NCI-H128 (cell line): ENCODE data around the gene SCO1.
"Not testable (repeated sequence)": the region's sequence is repeated elsewhere in the genome, so short reads cannot be mapped to it uniquely, and the experiment has no call there.

Experiments
- DNase-seq: peaks from one replicate; lab custom pipeline; 2025; ENCODE audit not compliant: unreplicated experiment; lab: John Stamatoyannopoulos, UW

The SCO1 gene

DNA sequence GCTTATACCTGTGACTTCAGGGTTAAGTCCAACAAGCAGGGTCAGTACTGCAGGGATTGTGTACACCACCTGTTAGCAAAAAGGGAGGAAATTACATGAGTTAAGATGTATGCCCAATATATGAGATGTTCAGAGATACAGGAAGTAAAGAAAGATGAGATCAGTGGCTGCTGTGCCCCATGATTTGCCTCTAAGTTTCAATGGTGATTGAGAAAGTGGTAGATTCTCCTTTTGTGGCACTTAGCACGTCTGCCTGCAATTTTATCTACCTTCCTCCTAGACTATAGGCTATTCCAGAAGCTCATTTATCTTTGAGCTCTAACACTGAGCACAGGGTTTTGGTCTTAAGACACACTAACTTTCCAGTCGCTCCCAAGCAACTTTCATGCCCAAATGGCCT lies 28.9 kb upstream of the SCO1 start:
- no peak for DNase-seq

DNA sequence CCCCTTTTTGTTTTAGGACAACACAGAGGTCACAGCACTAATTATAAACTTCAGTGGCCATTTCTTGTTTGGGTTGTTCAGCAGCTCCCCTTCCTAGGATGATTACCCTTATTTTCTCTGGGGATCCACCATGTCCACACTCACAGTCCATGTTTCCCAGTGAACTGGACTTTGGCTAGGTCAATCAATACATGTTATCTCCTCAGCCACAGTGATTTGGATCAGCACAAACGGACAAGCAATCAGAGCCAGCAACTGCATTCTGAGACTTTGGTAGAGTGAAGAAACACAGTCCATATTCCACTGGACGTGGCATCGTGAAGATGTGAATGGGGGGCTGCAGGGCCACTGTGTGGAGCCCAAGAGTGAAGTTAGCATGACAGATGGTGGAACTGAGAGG lies 27.9 kb upstream of the SCO1 start:
- DNase-seq = no peak

DNA sequence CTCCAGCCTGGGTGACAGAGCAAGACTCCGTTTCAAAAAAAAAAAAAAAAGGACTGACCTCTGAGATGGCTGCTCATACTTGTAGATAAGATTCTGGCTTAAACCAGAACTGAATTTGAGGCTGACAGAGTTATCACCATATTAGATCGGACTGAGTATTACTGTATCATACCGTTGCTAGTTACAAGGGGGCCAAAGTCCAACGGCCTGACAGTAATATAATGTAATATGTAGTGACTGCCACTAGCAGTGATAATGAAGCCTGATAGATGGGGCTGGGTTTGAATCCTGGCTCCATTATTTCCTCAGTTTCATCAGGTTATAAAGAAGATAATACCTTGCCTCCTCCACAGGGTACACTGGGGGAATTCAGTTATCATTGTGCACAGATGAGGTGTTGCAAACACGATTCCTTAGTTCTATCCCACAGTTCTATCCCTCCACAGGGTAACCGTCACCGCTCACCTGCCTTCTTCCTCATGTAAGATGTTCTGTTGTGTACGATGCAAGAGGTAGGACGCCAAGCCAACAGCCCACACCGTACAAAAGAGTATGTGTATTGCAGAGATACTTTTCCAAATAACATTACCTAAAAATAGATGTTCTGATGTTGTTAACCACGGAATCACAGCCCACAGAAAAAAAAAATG lies 27.3 kb upstream of the SCO1 start:
- no peak for DNase-seq

DNA sequence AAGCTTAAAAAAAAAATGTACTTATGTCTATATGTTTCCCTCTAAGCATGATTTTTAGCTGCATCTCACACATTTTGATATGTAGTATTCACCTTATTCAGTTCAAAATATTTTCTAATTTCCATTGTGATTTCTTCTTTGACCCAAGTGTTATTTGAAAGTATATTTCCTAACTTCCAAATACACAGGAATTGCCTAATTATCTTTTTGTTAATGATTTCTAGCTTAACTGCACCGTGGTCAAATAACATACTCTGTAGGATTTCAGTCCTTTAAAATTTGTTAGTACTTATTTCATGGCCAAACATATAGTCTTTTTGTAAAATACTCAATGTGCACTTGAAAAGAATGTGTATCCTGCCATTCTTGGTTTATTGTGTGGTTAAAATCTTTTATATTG lies 21.2 kb upstream of the SCO1 start:
- no peak for DNase-seq

DNA sequence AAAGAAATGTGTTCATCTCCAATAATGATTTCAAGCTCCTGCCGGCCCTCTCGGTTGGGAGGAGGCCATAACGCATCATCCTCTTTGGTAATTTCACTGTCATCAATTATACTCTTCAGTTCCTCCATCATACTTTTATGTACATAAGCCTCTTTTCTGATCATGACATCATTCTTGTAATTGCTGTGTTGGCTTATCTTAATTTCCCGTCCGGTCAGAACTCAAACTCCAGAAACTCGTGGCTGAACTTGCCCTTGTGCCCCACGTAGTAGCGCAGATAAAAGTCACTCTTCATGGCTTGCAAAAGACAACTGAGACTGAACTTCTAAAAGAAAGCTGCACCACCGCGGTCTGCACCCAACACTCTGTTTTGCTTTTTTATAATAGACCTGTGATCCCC lies 18.9 kb upstream of the SCO1 start:
- DNase-seq = no peak

DNA sequence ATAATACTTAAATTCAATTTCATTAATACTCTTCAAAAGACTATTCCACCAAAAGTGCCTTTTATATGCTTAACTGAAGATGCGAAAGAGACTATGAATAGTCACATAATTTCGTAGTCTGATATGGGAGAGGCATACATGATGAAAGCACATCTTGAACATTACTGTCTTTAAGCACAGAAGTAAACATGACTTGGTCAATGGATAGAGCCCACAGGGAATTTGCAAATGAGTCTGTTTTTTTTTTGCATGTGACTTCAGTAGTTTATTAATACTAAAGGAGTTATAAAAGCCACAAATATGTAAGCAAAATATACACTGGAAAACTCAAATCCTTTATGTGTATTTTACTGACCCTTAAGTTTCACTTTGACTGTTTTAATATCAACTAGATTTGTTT lies 16.0 kb upstream of the SCO1 start:
- no peak for DNase-seq

DNA sequence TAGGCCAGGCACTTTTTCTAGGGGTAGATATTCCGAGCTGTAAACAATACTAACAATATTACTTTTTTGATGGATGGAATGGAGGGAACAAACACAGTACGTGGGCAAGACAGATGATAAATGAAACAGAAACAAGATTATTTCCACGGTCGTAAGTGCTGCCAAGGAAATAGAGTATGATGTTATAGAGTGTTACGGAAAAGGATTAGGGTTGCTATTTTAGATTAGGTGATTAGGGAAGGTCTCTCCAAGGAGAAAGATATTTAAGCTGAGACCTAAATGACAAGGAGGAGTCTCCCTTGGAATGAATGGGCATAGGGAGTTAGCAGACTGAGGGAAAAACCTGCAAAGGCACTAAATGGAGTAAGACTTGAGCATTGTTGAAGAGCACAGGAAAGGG lies 8.4 kb upstream of the SCO1 start:
- no peak for DNase-seq

DNA sequence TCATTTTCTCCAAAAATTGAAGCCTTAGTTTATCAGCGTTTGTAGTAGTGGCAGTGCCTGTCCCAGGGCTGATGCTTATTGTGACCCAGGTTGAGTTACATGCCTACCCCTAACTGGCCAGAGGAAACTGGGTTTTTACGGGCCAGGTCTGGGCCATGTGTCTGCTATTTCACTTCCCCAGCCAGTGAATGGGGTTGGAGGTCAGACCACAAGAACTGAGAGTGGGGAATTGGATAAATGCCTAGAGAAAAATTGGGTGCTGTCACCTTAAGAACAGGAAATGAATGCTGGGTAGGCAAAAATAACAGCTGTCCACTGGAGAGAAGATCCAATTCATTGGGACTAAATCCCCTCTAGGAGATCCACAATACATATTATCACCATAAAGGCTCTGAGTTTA lies 5.2 kb upstream of the SCO1 start:
- DNase-seq = no peak

DNA sequence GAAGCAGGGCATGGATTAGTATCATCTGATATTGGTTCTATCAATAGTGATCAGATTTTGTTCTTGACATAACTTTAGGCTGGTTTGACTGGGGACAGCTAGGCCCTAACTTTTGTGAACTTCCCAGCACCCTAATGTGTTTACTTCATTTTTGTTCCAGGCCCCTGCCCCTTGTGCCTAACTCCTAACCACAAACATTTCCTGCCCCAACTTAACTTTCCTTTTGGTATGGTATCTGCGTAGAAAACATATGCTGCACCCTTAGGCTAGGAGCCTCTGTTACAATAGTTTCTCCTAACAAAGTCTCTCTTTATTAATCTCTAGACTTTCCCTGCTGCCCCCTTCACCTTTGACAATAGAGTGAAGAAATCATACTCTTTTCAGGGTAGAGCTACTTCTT lies 2.5 kb upstream of the SCO1 start:
- no peak for DNase-seq

DNA sequence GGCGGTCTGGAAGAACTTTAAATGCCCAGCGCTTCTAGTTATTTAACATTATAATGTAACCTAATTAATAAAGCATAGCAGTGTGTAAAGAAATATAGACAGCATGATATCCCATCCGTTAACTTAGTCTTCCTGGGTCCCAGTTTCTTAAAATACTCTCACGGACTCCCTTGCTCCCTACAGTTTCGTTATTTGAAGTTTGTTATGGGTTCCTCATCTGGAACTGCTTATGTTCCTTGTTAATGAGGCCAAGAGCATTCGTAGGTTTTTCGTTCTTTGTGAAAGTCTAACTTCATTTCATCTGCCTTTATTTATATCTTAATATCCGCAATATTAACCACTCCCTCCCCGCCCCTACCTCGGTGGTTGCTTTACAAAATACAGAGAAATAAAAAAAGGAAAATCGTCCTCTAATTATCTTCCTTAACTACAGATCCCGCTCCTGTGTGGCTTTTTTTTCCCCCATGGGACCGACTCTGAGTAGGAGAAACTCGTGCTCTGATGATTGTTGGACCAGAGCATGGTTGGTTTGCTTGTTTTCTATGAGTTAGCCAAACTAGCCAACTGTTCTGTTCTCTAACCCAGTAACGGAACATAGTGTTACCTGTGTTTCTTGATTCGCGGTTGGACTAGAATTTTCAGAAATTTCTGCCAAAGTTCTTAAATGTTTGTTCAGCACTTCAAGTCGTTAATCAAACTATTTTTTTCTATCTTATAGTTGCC lies 924 bp upstream of the SCO1 start:
- DNase-seq = no peak

DNA sequence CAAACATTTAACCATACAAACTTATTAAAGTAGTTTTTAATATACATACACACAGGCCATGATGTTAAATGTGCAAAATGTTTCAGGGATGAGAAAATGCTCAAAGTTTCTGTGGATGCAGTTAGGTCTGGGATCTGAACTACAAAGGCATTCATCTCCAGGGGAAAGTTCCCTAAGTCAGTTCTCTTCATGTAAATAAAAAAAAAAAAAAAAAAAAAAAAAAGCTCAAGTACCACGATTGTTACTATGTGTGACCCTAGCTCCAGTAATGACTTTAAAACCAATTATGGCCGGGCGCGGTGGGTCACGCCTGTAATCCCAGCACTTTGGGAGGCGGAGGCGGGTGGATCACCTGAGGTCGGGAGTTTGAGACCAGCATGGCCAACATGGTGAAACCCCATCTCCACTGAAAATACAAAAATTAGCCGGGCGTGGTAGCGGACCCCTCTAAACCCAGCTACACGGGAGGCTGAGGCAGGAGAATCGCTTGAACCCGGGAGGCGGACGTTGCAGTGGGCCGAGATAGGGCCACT lies 1.4 kb downstream of the SCO1 start:
- not testable (repeated sequence) for DNase-seq

DNA sequence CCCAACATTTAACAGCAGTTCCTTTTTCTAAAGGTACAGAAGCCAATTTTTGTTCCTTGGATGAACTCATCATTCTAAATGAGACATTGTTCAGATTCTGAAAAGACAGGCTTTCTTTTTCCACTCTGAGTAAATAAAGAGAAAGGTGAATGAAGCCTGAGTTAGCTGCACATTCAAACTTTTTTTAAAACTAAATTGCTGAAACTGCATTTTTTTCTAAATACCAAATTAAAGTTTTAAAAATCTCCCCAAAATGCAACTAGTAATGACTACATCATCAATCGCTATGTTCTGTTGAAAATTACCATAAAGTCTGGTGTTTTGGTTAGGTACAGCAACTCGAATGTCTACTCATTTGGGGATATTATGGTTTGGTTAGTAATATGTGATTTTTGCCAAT lies 9.8 kb downstream of the SCO1 start:
- no peak for DNase-seq

DNA sequence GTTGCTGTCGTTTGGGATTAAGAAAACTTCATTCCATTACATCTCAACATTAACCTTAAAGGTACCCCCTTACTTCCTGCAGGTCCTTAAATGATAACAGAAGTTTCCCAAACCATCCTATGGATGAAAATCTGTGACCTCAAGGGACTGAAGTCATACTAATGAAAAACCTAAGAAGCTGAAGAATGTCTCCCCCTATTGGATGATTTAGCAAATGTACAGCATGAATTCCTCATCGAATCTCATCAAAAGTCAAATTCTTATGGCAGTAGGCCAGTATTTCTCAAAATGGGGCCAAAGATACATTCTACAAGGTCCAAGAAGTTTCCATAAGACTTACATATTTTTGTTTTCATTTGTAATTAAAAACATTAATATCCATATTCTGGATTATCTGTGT lies 13.5 kb downstream of the SCO1 start:
- DNase-seq = no peak

DNA sequence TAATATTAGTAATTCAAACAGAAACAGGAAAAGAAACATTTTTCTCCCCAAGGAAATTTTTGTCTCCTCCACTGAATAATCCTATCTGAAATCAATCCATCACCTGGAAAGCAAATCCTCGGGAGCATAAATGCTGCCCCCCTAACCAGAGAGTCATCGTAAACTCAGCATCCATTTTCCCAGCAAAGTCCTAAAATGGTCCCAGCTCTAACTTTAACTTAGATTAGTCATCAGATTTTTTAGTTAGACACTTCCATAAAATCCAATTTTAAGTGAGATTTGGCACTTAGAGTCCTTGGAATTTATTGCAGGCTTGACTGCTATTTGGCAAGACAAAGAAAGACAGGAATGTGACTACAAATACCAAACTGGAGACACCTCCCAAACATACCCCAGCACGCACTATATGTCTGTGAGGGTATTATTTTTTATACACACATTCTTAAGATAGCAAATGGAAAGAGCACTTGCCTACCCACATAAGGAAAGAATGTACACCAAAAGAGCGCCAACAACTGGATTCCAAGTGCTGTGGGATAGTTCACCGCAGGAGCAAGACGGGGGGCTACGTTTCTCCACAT lies 15.4 kb downstream of the SCO1 start:
- no peak for DNase-seq

DNA sequence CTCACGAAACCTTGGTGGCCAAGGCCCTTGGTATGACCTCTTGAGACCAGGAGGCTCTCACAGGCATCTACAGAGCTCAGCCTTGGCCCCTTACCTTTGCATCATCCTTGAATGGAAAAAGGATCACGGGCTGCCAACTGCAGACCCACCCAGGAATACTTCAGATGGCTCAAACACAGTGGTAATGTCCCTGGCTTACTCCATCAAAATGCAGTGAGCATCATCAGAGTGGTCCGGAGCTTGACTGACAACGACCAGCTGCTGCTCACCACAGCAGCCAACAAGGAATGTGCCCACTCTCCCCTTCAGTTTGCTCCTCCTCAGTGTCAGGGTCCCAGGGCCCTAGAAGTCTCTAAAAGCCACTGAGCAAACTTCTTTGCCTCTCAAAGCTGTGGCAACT lies 22.6 kb downstream of the SCO1 start:
- DNase-seq = no peak

DNA sequence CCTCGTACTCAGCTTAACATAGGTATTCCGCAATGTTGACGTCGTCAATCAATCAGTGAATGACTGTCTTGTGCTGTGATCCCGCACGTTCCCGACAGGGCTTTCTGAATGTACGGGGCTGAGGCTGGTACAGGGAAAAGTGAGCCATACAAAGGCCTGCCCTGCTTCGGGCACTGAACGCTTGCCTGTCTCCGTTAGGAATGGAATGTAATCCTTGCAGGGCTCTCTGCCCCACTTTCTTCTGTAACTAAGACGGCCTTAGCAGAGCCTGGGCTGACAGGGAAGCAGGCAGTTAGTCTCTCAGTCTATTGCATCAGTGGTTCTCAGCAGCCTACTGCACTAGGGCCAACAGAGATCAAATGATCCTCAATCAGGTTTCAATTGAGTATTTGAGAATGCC lies 24.0 kb downstream of the SCO1 start:
- no peak for DNase-seq

DNA sequence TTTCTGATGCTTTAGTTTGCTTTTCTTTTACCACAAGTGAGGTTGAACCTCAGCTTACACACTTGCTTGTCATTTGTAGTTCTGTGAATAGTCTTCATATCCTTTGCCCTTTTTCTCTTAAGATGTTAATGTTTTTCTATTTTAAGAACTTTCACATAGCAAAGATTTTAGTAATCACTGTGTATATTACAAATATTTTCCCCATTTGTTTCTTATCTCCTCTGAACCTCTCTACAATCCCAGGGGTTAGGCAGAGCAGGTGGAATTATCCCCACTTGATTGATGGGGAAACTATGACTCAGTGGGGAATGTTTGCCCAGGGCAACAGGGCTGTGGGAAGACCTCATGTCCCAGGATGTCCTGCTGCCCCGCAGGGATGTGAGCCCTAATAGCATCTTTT lies 28.6 kb downstream of the SCO1 start:
- DNase-seq = no peak

DNA sequence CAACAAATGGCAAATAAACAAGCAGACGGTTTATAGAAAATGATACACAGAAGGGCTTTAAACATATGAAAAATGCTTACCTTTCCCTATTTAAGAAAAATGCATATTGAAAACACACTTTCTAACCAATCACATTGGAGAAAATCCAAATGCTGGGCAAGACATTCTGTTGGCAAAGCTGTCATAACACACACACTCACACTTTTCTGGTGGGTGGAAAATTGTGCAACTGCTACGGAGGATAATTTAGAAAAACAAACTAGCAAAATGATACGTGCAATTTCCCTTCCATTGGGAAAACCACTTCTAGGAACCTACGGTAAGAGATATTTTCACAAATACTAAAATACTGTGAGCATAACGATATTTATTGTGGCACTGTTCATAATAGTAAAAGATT lies 30.4 kb downstream of the SCO1 start:
- DNase-seq = no peak

DNA sequence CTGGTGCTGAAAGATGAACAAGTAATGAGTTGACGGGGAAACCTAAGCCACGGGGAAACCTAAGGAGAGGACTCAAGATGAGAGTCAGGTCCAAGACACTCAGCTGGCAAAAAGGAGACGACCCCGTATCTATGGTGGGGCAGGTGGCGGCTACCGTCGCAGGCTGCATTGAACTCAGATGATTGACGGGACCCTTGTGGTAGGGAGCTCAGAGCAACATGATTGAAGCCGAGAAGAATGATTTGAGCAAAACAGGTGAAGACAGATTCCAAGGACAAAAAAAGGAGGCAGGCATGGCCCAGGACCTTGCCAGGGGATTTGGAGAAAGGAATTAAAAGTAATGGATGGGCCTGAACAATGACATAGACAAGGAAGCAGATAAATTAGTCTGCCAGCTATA lies 32.8 kb downstream of the SCO1 start:
- DNase-seq = no peak

DNA sequence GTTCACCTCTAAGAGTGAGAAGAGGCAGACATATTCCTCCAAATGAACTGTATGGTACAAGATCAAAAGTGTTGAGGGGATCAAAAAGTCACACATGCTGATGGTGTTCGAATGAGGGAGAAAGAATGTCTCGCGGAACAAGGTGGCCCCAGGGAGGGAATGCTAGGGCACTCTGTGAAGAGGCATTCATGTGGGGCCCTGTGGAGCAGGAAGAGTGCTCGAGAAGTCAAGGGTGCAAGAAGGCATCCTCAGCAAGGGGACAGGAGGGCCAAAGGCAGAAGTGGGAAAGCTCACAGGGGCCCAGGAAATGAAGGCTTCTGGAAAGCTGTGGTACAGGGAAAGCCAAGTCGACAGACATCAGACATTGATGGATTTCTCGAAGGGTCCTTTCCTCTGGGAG lies 34.1 kb downstream of the SCO1 start:
- no peak for DNase-seq

DNA sequence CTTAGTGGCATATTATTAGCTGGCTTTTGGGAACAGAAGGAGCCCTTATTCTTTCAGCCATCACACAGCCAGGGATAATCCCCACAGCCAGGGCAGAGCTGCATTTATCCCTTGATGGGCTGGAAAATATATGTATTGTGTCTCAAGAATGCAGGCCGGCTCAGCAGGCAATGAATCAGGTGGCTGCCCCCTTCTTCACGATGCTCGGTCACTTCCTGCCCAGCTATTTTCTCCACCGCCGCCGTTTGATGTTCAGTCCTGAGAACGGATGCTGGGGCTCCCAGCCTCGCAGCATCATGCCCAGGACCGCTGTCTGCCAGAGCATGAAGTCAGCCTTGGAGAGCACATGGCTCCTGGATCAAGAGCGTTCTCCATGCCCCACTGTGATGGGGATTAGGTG lies 35.9 kb downstream of the SCO1 start:
- DNase-seq = no peak

DNA sequence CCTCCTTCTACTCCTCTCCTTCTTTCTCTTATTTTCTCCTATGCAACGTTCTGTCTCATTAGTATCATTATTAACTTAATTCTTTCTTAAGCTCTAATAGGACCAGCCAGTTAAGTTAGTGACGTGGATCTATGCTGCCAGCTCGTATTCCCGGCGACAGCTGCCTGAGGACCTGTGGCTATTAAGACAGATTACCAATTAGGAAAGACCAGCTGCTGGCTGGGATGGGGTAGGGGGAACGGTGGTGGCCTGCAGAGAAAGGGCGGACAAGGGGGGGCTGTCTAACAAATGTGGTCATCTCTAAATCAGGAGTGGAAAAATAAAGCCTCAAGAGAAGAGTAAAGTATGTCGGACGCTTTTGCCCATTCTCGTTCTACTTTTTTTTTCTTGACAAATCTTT lies 39.5 kb downstream of the SCO1 start:
- DNase-seq = no peak

DNA sequence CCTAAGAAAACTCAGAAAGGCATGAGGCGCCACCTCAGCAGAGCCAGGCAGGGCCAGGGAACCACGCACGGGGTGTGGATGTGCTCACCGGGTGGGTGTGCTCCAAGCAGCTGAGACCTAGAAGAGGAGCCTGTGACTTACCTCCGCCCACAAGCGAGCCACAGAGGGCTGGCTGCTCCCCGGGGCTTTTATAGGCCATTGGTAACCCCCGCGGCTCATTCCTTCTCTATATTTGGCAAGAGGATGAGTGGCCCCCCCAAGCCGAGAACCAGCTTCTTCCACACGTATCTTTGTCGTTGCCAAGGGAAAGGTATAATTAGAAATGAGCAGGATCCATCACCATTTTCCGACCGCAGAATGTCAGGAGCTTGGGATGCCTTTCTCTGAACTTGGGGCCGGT lies 40.2 kb downstream of the SCO1 start, which contains the start of gene MYH3:
MYH3 (minus strand) TSS at position 162 of the 400 bp plus-strand sequence. CDS start 2,245 bp downstream, outside the sequence.
- DNase-seq = no peak
